RPMI8226 (cell line): ENCODE measurements around the gene EPB41.
"Not testable (repeated sequence)": the region's sequence is repeated elsewhere in the genome, so short reads cannot be mapped to it uniquely, and the experiment has no call there.

Experiments
- DNase-seq: peaks from one replicate; pipeline ENCODE4 v3.0.0-alpha.2; 2015

EPB41 gene

GRCh38 chr1:29136391-29136915, 222.1 kb downstream of the EPB41 start:
- no peak for DNase-seq

- no peak for DNase-seq
Observed at GRCh38 chr1:29142714-29143113, 228.3 kb downstream of the EPB41 start.

- DNase-seq, result no peak
Observed at GRCh38 chr1:29144178-29144577, 229.8 kb downstream of the EPB41 start.

GRCh38 chr1:29145739-29146437, 231.5 kb downstream of the EPB41 start:
- DNase-seq, result no peak

- DNase-seq, result no peak
Observed at GRCh38 chr1:29148656-29149491, 234.5 kb downstream of the EPB41 start.

- not testable (repeated sequence) for DNase-seq
Observed at GRCh38 chr1:29150346-29150745, 236.0 kb downstream of the EPB41 start.

GRCh38 chr1:29152046-29152805, 237.9 kb downstream of the EPB41 start:
- no peak for DNase-seq

- DNase-seq, result no peak
Observed at GRCh38 chr1:29156543-29157268, 242.3 kb downstream of the EPB41 start.

- DNase-seq, result no peak
Observed at GRCh38 chr1:29157269-29157601, 242.9 kb downstream of the EPB41 start.

- DNase-seq, result no peak
Observed at GRCh38 chr1:29159773-29160172, 245.4 kb downstream of the EPB41 start.

GRCh38 chr1:29162025-29162424, 247.7 kb downstream of the EPB41 start:
- DNase-seq, result no peak

GRCh38 chr1:29162476-29163138, 248.2 kb downstream of the EPB41 start:
- DNase-seq, result no peak

GRCh38 chr1:29164588-29164987, 250.2 kb downstream of the EPB41 start:
- DNase-seq, result no peak

GRCh38 chr1:29166291-29166878, 252.0 kb downstream of the EPB41 start:
- no peak for DNase-seq

GRCh38 chr1:29167904-29168303, 253.5 kb downstream of the EPB41 start:
- no peak for DNase-seq
